Thoracic aorta (tissue), 2 donors: ENCODE measurements around the gene PHLDA1. TPM values are rescaled to one million over a fixed set of nuclear protein-coding genes. Genes with fewer than 3 reads are reported as not detected.

Experiments
- ATAC-seq: fragments of 150-250 bp; one replicate; pipeline ENCODE4 v1.8.0; 2017; ENCODE audit warnings: low read depth; ENCODE audit not compliant: insufficient number of reproducible peaks, low FRiP score
- DNase-seq: peaks from one replicate; pipeline ENCODE4 v3.0.0-alpha.2; 2020; ENCODE audit warnings: low spot score
- H3K27ac ChIP-seq, 2 donors: fragments of 200-600 bp; sonication (generic); 1 replicate in 1 of 2; 2 replicates in 1 of 2; pipeline ENCODE4 v1.5.1; 2016; ENCODE audit warnings: mild to moderate bottlenecking in 2 of 2, moderate library complexity in 2 of 2
- H3K27me3 ChIP-seq: fragments of 200-600 bp; sonication (generic); replicated peaks from 2 replicates; pipeline ENCODE4 v1.6.0; 2016; ENCODE audit warnings: mild to moderate bottlenecking; ENCODE audit not compliant: insufficient read depth
- H3K36me3 ChIP-seq: fragments of 200-600 bp; sonication (generic); one replicate; pipeline ENCODE4 v1.5.1; 2016
- H3K4me1 ChIP-seq, 2 donors: fragments of 200-600 bp; sonication (generic); 1 replicate in 1 of 2; 2 replicates in 1 of 2; pipeline versions ENCODE4 v1.5.1 to v1.6.0; 2016; ENCODE audit warnings: low read depth in 2 of 2, mild to moderate bottlenecking in 1 of 2; ENCODE audit not compliant: control insufficient read depth in 1 of 2
- H3K4me3 ChIP-seq: fragments of 200-600 bp; sonication (generic); 2 replicates; pipeline ENCODE4 v1.5.1; 2016; ENCODE audit warnings: mild to moderate bottlenecking
- H3K9me3 ChIP-seq: fragments of 200-600 bp; sonication (generic); 2 replicates; pipeline ENCODE4 v1.5.1; 2016
- total RNA-seq, 2 donors: library from RNA; depleted of rRNA; stranded (reverse); fragments of >200 nt; gene quantifications; one replicate each; pipeline versions ENCODE4 v1.1.0 to v1.2.3, GENCODE V29; 2016
- TF ChIP-seq, protein P1 (sequence below): fragments of 200-600 bp; sonication (generic); IDR thresholded peaks from one replicate; pipeline ENCODE4 v1.5.1; 2019; ENCODE audit warnings: antibody characterized with exemption

The PHLDA1 gene
- total RNA-seq, 2 donors from 2014 or later: 27.3 to 35.3 TPM

- ATAC-seq: no peak
- Histone ChIP-seq H3K27ac (no peak overlapping the region), H3K4me3 (no peak overlapping the region)
Observed at GRCh38 chr12:76010732-76011458, 20.7 kb downstream of the PHLDA1 start.

GRCh38 chr12:76008428-76008827 lies 23.1 kb downstream of the PHLDA1 start:
- TF ChIP-seq, protein P1, sequence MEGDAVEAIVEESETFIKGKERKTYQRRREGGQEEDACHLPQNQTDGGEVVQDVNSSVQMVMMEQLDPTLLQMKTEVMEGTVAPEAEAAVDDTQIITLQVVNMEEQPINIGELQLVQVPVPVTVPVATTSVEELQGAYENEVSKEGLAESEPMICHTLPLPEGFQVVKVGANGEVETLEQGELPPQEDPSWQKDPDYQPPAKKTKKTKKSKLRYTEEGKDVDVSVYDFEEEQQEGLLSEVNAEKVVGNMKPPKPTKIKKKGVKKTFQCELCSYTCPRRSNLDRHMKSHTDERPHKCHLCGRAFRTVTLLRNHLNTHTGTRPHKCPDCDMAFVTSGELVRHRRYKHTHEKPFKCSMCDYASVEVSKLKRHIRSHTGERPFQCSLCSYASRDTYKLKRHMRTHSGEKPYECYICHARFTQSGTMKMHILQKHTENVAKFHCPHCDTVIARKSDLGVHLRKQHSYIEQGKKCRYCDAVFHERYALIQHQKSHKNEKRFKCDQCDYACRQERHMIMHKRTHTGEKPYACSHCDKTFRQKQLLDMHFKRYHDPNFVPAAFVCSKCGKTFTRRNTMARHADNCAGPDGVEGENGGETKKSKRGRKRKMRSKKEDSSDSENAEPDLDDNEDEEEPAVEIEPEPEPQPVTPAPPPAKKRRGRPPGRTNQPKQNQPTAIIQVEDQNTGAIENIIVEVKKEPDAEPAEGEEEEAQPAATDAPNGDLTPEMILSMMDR: no peak
- ATAC-seq (no peak), DNase-seq (no peak)
- H3K9me3 ChIP-seq: no peaks in the 10 kb centered on the region
- H3K4me3 ChIP-seq: no peak overlapping the region
- no peaks in the 10 kb centered on the region for H3K36me3 ChIP-seq
- H3K27me3 ChIP-seq: no peaks in the 10 kb centered on the region
- H3K27ac ChIP-seq: no peak overlapping the region
- H3K4me1 ChIP-seq: no peaks in the 10 kb centered on the region

More at GRCh38 chr12:76010732-76011458, 20.7 kb downstream of the PHLDA1 start:
- Histone ChIP-seq H3K36me3 (no peaks in the 10 kb centered on the region), H3K4me1 (no peaks in the 10 kb centered on the region), H3K9me3 (no peaks in the 10 kb centered on the region), H3K27me3 (no peaks in the 10 kb centered on the region)
- TF ChIP-seq, protein P1: no peak
- no peak for DNase-seq

DNA sequence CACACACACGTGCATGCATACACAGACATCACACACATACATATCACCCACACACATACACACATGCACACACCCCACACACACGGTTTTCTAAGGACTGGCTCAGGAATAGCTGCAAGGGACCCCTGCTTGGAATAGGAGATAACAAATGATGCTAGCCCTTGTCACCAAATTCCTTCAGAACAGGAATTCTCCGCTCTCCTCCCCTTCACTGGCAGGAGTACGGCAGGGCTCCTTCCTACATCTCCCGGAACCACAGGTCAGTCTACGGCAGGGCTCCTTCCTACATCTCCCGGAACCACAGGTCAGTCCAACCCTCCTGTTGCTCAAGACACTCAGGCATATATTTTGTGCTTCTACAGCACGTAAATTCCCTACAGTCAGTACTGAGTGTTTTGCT lies 23.9 kb downstream of the PHLDA1 start:
- ATAC-seq (no peak), DNase-seq (no peak)
- Histone ChIP-seq H3K27ac (no peak overlapping the region), H3K4me1 (no peaks in the 10 kb centered on the region), H3K9me3 (no peaks in the 10 kb centered on the region), H3K4me3 (no peak overlapping the region), H3K36me3 (no peaks in the 10 kb centered on the region), H3K27me3 (no peaks in the 10 kb centered on the region)
- TF ChIP-seq, protein P1: no peak

DNA sequence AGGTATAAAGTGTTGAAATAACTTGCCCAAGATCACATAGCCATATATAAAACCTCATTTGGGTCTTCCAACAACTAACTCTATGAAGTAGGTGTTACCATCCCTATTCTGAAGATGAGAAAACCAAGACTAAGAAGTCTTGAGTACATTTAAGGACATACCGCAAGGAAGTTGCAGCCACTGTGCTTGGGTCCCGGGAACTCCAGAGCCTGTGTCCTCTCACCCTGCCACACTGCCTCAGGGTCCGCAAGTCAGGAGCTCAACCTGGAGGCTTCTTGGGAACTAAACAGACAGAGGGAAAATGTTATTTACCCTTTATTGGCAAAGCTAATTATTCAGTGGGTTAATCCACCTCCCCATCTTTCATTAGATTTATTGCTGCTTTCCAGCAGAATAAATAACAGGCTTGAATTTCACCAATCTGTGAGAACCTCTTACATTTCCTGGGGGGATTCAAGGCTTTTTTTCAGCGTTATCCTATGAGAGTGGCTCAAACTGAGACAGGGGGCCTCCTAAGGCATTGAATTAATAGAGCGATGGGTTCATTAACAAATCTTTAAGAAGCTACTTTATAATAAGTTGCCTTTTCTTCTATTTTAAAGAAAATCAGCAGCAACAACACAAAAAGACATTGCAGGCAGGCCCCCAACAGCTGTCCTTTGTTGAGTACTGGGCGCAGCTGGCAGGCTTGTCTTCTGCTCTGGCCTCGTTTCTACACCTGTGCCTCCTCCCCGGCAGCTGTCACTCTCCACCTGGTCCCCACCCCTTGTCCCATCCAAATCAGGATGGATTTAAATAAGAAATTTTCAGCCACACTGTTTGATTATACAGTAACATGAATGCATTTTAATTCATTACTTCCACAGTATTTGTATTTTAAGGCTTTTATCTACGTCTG lies 25.3 kb downstream of the PHLDA1 start:
- no peaks in the 10 kb centered on the region for H3K27me3 ChIP-seq
- H3K9me3 ChIP-seq: no peaks in the 10 kb centered on the region
- ATAC-seq: no peak
- TF ChIP-seq, protein P1: no peak
- DNase-seq: no peak
- H3K36me3 ChIP-seq: no peaks in the 10 kb centered on the region
- no peak overlapping the region for H3K4me3 ChIP-seq
- no peaks in the 10 kb centered on the region for H3K4me1 ChIP-seq
- no peak overlapping the region for H3K27ac ChIP-seq

GRCh38 chr12:76003355-76003638 lies 28.3 kb downstream of the PHLDA1 start:
- Histone ChIP-seq H3K4me1 (no peaks in the 10 kb centered on the region), H3K36me3 (no peaks in the 10 kb centered on the region), H3K9me3 (no peaks in the 10 kb centered on the region), H3K27ac (no peak overlapping the region), H3K27me3 (no peaks in the 10 kb centered on the region), H3K4me3 (no peak overlapping the region)
- TF ChIP-seq, protein P1: no peak
- ATAC-seq: no peak
- no peak for DNase-seq
